Gastroesophageal sphincter (tissue), 3 donors: ENCODE data around the gene TBC1D9.

Source experiments
- POLR2A ChIP-seq, 2 donors: fragments of 450-650 bp; IDR thresholded peaks; one replicate each; pipeline ENCODE4 v1.6.1; 2017; ENCODE audit warnings: antibody characterized with exemption in 2 of 2, mild to moderate bottlenecking in 2 of 2, moderate library complexity in 1 of 2
- POLR2AphosphoS5 ChIP-seq: sonication (generic); formaldehyde crosslinking; IDR thresholded peaks from one replicate; pipeline ENCODE4 v1.6.1; 2017; ENCODE audit warnings: antibody characterized with exemption
- TF ChIP-seq, protein P1 (sequence below), 4 experiments: fragments of 200-600 bp in 2 of 4; fragments of 450-650 bp in 2 of 4; sonication (generic) in 1 of 4; IDR thresholded peaks; one replicate each; pipeline ENCODE4 v1.5.1; 2017 to 2019; ENCODE audit warnings: antibody characterized with exemption in 4 of 4, mild to moderate bottlenecking in 2 of 4, moderate library complexity in 2 of 4

GRCh38 chr4:140675599-140676231 lies 80.5 kb downstream of the TBC1D9 start:
- TF ChIP-seq POLR2A (IDR thresholded peaks at IDR 0.05): no peak
- TF ChIP-seq, protein P1, sequence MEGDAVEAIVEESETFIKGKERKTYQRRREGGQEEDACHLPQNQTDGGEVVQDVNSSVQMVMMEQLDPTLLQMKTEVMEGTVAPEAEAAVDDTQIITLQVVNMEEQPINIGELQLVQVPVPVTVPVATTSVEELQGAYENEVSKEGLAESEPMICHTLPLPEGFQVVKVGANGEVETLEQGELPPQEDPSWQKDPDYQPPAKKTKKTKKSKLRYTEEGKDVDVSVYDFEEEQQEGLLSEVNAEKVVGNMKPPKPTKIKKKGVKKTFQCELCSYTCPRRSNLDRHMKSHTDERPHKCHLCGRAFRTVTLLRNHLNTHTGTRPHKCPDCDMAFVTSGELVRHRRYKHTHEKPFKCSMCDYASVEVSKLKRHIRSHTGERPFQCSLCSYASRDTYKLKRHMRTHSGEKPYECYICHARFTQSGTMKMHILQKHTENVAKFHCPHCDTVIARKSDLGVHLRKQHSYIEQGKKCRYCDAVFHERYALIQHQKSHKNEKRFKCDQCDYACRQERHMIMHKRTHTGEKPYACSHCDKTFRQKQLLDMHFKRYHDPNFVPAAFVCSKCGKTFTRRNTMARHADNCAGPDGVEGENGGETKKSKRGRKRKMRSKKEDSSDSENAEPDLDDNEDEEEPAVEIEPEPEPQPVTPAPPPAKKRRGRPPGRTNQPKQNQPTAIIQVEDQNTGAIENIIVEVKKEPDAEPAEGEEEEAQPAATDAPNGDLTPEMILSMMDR (IDR thresholded peaks at IDR 0.05): no peak
- TF ChIP-seq POLR2AphosphoS5: no peak
